B cell (primary cell): ENCODE measurements around the gene KPNB1.

ENCODE experiments used
- CTCF ChIP-seq: fragments of 200-600 bp; IDR thresholded peaks from one replicate; pipeline ENCODE4 v1.8.0; 2022; ENCODE audit warnings: antibody characterized with exemption, mild to moderate bottlenecking
- EZH2 ChIP-seq: IDR thresholded peaks from 2 replicates; pipeline ENCODE4 v1.6.1; 2012; ENCODE audit warnings: borderline replicate concordance, low read depth, mild to moderate bottlenecking, moderate library complexity, low read length; ENCODE audit not compliant: insufficient read depth, poor library complexity, severe bottlenecking

DNA sequence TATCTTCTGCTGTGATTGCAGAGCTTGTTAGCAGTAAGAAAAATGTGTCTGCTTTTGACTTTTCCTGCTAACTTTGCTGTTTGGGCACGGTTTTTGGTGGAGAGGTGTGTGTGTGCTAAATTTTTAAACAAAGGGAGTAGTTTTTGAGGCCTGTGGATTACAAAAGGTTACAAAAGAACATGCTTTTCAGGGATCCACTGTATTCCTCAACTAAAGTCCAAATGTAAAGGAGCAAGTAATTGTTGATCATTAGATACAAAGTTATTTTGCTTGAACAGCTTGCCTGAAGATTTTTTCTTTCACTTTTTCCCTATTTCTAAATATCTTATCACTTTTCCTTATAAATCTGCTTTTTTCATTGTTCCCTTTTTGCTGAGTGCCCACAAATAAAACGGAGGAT lies 2.0 kb downstream of the KPNB1 start:
- no peak for TF ChIP-seq CTCF
- TF ChIP-seq EZH2 = no peak
